Activated CD8-positive, alpha-beta memory T cell treated with anti-CD3 and anti-CD28 coated beads, Interleukin-2, amount 50 U/mL, for 24 hours (primary cell): ENCODE results near the gene SCN9A.

Source experiments
- DNase-seq: peaks from one replicate; pipeline ENCODE4 v3.0.0-alpha.2; 2020; ENCODE audit errors: extremely low read depth

The SCN9A gene

DNA sequence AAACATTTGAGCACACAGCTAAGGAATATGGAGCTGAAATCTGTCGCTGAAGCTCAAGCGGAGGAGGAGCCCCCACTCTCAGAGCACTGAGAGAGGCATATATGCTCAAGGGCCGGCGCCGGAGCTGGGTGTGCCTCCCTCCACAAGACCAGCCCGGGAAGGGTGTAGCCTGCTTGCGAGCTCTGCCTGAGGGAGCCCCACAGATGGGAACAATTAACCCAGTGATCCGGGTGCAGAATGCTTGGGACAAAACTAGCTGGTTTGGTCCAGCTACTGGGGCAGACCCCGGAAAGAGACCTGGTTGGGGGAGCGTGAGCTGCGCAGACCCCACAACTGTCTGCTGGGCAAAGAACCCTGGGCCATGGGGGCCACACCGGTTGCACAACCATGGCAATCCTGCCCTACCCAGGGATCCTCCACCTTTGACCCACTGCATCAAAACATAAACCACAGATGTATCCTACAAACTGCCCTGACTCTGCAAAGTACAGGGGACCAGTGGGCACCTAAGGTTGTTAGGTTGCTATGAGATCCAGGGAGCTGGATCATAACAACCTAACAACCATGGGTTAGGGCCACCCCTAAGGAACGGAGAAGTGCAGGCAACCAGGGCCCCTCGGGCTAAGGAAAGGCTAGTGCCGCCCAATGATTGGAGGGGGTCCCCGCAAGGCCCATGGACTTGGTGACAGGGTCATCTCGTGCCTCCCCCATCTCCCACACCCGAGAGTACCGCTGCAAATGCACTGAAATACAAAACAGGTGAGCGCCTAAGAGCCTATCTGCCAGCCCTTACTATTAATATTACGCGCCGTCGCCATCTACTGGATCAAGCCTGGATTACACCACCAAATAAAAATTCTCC, 194.6 kb downstream of the SCN9A start:
- DNase-seq = no peak

DNA sequence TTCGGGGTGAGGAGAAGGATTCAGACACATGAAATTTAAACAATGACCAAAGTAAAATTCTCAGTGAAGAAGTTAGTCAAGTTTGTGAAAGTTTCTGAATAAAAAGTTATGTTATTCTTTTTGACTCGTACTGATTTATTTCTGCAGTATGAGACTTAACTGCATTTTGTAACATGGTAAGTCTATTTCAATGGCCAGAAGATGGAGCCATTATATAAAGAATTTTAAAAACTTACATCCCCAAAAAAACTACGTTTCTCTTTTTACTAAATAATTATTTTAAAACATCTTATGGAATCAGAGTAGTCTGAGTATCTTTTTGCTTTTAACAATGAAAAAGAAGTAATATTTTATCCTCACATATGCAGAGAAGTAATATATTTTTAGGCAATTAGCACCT, 196.5 kb downstream of the SCN9A start:
- DNase-seq = no peak

DNA sequence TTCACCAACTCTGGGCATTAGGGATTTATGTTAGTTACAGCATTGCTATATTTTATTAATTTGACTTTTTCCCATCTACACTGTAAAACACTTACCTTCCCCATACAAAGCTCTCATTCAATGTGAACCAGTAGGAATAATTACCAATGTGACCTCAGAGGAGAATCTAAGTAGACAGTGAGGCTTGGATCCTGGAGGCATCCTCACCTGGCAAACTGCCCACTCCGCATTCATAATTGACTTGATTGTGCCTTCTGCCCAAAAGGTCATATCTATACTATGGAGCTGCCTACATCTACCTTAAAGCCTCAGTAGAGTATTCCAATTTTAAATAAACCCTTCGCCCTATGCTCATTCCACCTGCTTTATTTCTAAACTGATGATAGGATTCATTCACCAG, 202.5 kb downstream of the SCN9A start:
- DNase-seq = no peak

DNA sequence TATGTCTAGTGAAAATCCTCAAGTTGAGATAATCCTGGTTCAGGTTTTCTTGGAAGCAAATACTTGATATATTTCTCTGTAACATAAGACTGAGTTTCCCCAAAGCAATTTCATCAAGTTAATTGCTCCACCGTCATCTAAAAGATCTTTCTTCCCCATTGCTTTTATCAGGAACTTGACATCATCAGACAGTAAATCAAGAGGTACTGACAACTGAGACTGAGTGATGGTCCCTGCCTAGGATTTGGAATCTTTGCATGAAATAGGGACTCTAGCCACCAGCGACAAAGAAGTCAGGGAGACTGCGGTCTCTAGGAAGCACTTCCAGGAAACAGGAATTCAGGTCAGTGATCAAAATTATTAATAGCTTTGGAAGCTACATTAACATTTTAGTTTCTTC, 204.5 kb downstream of the SCN9A start:
- no peak for DNase-seq

DNA sequence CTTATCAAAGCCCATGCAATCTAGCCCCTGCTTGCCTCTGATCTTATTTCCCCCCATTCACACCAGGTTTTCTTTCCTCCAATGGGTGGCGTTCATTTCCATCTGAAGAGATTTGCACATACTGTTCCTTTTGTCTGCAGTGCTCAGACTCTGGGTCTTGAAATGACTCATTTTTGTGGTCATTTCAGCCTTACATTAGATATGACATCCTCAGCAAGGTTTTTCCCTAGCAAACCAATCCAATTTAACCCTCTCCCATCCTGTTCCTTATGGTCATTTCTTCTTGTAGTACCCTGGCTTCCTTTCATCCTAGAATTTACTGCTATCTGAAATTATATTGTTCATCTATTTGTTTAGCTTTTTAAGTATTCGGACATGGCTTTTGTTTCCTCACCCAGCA, 205.4 kb downstream of the SCN9A start:
- DNase-seq = no peak

DNA sequence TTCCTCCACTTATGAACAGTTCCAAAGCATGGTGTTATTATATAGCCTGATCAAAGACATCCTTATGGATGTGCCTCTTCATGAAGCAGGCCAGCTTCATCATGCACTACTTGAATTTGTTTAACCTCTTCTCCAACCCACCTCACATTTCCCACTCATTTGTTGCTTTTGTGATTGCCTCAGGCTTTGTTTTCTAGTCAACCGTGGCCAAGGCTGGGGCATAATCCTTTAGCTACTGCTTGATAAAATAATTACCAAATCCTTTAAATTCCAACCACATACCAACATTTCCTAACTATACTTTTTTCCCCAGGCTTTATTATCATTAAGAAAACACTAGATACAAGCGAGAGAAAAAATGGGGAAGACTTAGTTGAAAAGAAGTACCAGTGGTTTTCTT, 208.3 kb downstream of the SCN9A start:
- no peak for DNase-seq

DNA sequence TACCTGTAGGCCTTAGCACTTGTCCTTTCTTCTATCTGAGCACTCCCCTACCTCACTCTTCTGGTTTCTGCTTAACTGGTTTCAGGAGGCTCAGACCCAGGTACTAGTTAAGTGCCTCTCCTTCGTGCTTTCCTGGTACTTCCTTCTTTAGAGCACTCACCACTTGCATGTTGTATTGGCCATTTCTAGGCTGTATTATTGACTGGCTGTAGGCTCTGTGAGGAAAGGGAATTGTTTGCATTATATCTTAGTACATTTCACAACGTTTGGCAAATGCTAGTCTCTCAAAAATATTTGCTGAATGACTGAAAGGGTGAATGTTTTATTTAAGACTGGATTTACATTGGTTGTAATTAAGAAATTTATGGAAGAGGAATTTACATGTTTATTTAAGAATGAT, 212.0 kb downstream of the SCN9A start:
- DNase-seq = no peak

DNA sequence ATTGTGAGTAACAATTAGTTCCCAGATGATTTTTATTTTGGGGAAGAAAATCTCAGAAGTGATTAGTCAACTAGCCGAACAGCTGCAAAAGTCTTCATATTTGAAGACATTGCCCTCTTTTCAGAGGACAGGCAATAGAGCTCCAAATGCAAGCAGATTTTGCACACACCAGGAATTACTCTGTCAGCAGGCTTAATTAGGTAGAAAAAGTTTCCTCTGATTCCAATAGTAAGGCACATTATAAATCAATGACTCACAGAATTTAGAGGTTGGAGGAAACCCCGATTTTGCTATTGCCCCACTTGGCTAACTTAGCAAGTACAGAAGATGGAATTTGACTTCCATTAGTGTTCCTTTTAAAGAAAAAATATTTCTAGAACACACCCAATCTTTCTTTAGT, 217.2 kb downstream of the SCN9A start:
- DNase-seq = no peak

DNA sequence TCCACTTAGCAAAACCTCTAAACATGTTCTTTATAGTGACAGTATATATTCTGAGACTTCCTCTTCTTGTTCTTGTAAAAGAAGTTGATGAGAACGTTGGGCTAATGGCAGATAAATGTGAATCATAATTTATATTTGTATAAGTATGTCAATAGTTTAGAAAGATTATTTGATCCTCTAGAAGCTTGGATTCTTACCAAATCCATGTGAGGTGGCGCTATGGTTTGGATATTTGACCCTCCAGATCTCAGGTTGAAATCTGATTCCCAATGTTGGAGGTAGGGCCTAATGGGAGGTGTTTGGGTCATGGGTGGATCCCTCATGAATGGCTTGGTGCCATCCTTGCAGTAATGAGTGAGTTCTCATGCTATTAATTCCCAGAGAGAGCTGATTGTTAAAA, 218.2 kb downstream of the SCN9A start:
- DNase-seq = no peak

DNA sequence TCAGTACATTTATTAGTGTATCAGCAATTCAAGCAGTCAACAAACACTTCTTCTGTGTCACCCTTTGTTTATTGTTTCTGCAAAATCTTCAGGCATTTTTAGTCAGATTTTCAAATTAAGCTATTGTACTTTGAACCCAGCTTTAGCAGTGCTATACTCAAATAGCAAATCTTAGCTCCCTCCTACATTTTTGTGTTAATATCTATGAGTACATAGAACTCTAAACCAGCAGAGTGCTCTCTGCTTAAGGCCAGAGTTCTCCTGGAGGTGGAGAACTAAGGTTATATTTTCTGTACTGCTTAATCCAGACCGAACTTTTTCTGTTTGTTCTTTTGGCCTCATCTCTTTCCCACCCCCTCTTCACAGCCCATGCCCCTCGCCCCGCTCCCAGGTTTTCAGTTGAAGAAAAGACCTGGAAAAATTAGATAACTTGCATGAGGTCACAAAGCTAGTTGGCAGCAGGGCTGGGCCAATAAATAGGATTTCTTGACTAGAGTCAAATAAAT, 218.7 kb downstream of the SCN9A start:
- DNase-seq = no peak

DNA sequence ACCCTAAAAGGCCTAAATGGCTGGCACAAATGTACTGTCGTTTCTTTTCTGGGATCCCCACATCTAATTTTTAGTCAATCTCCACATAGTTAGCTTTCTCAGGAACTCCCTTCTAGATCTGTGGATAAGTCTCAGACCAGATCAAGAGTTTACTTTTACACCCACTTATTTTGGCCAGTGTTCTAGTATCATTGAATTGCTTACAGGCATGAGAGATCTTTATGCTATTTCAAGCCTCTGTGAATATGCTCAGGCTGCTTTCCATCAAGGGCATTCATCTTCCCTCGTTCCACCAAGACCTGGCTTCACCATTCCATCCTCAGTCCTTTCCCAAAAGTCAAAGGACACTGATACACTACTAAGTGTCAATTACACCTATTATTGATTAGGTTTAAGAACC, 220.2 kb downstream of the SCN9A start:
- DNase-seq = no peak

DNA sequence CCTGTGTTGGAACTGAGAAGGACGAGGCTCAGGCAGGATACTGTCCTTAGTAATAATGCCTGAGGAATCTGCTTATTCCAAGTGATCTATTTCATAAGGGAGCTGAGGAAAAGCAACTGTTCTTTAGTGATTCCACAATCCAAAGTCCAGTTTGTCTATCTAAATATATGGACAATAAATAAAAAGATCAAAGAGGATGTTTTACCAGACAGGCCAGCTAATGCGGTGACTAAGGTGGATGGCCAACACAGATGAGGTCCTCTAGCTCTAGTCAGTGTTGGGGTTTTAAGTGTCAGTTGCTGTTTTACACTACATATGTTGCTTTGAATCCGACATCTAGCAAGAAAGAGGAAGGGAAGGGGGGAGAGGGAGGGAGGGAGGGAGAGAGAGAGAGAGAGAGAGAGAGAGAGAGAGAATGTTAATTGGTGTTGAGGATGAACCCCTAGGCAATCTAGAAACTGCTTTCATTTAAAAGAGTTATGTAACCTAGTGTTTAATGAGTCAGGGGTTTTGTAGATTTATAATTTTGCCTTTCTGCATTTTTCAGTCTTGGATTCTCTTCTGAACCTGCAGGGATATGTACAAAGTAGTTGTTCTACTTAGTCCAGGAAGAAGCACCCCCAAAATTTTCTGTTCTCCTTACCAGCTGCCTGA, 220.9 kb downstream of the SCN9A start:
- DNase-seq = no peak

DNA sequence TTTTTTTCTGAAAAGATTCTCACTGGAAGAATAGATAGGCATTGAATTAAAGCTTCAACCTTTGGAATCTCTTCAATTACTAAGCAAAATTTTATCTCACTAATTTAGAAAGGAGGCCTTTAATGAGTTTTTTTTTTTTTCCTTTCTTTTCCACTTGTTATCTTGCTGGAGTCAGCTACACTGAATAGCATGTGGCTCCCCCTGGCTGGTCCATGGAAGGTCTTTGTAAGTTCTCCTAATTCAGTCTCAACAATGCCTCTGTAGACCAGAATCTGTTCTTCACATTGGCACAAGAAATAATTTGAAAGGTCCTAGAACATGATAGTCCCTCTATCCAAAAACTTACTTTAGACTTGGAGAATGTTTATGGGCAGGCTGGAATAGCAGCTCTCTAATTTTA, 223.7 kb downstream of the SCN9A start:
- no peak for DNase-seq

DNA sequence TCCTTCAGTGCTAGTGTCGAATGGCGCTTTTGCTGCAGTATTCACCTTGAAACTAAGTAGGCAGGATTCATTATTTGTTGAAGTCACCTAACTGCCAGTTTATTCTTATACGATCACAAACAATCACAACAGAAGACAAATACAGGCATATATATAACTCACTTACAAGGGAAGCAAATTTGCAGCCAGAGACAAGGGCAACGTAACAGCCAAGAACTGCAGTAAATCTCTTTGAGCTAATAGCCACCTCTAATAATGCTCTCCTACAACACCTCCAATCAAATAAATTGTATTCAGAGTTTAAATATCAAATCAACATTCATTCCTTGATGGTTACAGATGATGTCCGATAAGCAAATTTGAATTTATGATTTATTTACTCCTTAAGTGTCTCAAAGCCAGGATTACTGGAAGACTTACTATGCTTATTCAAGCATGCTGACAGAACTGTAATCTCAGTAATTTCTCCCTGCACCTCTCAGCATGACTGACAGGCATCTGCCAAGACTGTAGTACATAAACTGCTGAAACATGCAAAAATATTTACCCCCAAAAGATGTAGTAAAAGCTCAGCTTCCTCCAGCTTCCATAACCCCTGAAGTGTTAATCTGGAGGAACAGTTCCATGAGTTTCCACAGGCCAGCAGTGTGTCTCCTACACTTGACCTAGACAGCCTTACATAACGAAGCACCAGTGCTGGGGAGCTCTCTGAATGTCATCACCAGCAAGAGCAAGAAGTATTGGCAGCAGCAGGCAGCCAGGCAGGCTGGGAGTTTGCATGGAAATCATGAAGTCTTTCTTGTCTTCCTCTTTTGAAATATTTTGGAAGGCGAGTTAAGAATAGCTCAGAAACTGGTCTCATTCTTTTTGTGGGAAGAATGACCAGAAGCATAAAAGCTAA, 227.0 kb downstream of the SCN9A start:
- no peak for DNase-seq

DNA sequence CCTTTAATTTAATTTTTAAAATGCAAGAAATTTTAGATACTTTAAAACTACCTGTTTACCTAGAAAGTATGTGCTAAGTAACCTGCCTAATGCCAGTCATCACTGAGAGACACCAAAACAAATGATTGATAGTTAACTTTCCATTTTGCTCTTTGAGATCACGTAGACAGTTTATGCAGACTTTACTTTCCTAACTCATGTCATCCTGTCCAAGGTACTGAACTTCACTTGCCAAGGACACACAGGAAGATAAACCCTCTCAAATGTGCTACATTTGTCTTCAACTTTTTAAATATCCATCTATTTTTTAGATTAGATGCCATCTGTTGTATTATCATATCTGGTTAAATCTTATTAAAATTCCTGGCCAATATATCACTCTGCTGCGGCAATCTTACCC, 227.9 kb downstream of the SCN9A start:
- DNase-seq = no peak
